GM21619 (cell line): ENCODE data around the gene ZMYND8.
"Not testable (repeated sequence)": the region's sequence is repeated elsewhere in the genome, so short reads cannot be mapped to it uniquely, and the experiment has no call there.

ENCODE experiments used
- ATAC-seq: cut with Tn5 transposase; IDR thresholded peaks from one replicate; pipeline ENCODE4 v1.9.1; 2021; ENCODE audit not compliant: unreplicated experiment

Gene ZMYND8

GRCh38 chr20:47252879-47253307, 103.6 kb downstream of the ZMYND8 start:
- no peak for ATAC-seq

- no peak for ATAC-seq
Observed at GRCh38 chr20:47251154-47252020, 105.1 kb downstream of the ZMYND8 start.

GRCh38 chr20:47250360-47250759, 106.1 kb downstream of the ZMYND8 start:
- ATAC-seq = no peak

GRCh38 chr20:47249913-47250312, 106.6 kb downstream of the ZMYND8 start:
- ATAC-seq = no peak

GRCh38 chr20:47248448-47248966, 108.0 kb downstream of the ZMYND8 start:
- ATAC-seq = no peak

GRCh38 chr20:47247972-47248371, 108.5 kb downstream of the ZMYND8 start:
- ATAC-seq = no peak

- ATAC-seq = no peak
Observed at GRCh38 chr20:47246061-47246777, 110.3 kb downstream of the ZMYND8 start.

GRCh38 chr20:47245166-47245565, 111.3 kb downstream of the ZMYND8 start:
- not testable (repeated sequence) for ATAC-seq

GRCh38 chr20:47244451-47244850, 112.0 kb downstream of the ZMYND8 start:
- ATAC-seq = no peak

- ATAC-seq = no peak
Observed at GRCh38 chr20:47243532-47244305, 112.8 kb downstream of the ZMYND8 start.

GRCh38 chr20:47243003-47243402, 113.5 kb downstream of the ZMYND8 start:
- ATAC-seq = no peak

GRCh38 chr20:47241345-47241781, 115.1 kb downstream of the ZMYND8 start:
- no peak for ATAC-seq

- not testable (repeated sequence) for ATAC-seq
Observed at GRCh38 chr20:47240096-47240495, 116.4 kb downstream of the ZMYND8 start.

- no peak for ATAC-seq
Observed at GRCh38 chr20:47239719-47240067, 116.8 kb downstream of the ZMYND8 start.

GRCh38 chr20:47238780-47239718, 117.5 kb downstream of the ZMYND8 start:
- no peak for ATAC-seq

GRCh38 chr20:47237715-47238114, 118.8 kb downstream of the ZMYND8 start:
- no peak for ATAC-seq

GRCh38 chr20:47236639-47236900, 119.9 kb downstream of the ZMYND8 start:
- no peak for ATAC-seq

GRCh38 chr20:47235853-47236638, 120.5 kb downstream of the ZMYND8 start:
- no peak for ATAC-seq

GRCh38 chr20:47235111-47235510, 121.4 kb downstream of the ZMYND8 start:
- ATAC-seq = no peak
